Erythroblast (primary cell): ENCODE data around the gene FCRL3.

Experiments
- GATA1 ChIP-seq: IDR thresholded peaks from 2 replicates; pipeline ENCODE4 v1.6.1; 2011; ENCODE audit warnings: low read depth, mild to moderate bottlenecking, control low read depth, low read length, moderate library complexity
- POLR2A ChIP-seq: IDR thresholded peaks from 2 replicates; pipeline ENCODE4 v1.6.1; 2011; ENCODE audit warnings: mild to moderate bottlenecking, low read length

GRCh38 chr1:157673008-157673407 lies 27.6 kb downstream of the FCRL3 start:
- TF ChIP-seq POLR2A, result no peak
- TF ChIP-seq GATA1, result no peak
